OCI-M2 (cell line): ENCODE measurements around the gene EFNA3.
A peak's percentile ranks its signal among the peaks of the same experiment; 100 is the strongest.

Source experiments
- DNase-seq: peaks from one replicate; lab custom pipeline; 2025; ENCODE audit not compliant: unreplicated experiment; lab: John Stamatoyannopoulos, UW

EFNA3 gene

DNA sequence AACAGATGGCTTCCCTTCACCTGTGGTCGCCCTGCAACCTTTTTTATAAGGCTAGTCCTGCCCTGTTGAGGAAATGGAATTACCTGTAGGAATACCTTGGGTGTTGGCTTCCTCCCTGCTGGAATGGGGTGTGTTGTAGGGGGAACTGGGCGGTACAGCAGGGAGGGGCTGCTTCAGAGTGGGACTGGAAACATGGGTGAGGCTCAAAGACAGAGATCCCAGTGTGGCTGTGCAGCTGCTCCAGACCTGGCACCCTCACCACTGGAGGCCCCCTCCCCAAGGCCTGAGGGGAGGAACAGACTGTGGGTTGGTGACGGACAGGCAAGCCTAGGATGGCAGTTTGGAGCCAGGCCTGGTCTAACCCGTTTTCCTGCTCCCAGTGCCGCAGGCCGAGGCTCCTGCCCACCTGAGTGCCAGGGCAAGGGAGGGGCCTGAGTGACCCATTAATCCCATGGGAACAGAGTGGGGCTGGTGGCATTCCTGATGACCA lies 4.5 kb downstream of the EFNA3 start:
- DNase-seq = no peak

DNA sequence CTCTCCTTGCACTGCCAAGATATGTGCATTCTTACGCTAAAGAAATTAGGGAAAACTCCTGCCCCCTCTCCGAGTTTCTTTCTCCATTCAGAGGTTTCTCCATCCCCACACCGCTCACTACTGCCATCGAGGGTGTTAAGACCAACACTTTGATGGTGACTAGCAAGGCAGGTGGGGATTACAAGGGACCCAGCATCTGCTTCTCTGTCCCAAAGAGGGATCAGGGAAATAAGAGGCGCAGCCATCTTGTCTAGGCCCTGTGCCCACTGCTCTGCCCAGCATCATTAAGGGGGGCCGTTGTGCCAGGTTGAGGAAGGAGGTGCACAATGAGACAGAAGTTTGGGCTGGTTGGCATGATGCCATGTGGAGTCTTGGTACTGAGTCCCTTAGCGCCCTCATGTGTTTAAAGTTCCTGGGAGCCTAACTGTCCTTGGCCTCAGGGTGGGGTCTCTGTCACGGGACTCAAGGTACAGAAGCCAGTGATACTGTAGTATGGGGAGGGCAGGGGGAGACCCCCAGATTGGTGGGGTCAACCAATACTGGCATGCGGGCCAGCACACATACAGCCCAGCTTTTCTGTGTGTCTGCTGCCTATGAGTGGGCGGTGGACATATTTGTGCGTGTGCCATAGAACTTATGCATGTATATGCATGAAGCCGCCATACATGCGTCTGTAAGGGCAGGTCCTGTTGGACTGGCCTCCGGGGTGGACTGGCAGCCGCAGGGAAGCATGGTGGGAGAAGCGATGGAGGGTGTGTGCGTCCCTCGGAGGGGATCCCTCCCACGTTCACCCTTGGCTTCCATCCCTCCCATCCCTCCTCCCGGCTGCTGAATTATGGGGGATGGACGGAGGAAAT lies 5.5 kb downstream of the EFNA3 start:
- DNase-seq = no peak

- DNase-seq = peak; percentile 76
These were observed 6.3 kb downstream of the EFNA3 start for GRCh38 chr1:155084722-155085503.

- DNase-seq = no peak
These were observed 7.0 kb downstream of the EFNA3 start for GRCh38 chr1:155085504-155086127.

GRCh38 chr1:155086128-155086741 lies 7.6 kb downstream of the EFNA3 start:
- peak; percentile 39 for DNase-seq

GRCh38 chr1:155086856-155087535 lies 8.4 kb downstream of the EFNA3 start:
- DNase-seq = no peak

DNA sequence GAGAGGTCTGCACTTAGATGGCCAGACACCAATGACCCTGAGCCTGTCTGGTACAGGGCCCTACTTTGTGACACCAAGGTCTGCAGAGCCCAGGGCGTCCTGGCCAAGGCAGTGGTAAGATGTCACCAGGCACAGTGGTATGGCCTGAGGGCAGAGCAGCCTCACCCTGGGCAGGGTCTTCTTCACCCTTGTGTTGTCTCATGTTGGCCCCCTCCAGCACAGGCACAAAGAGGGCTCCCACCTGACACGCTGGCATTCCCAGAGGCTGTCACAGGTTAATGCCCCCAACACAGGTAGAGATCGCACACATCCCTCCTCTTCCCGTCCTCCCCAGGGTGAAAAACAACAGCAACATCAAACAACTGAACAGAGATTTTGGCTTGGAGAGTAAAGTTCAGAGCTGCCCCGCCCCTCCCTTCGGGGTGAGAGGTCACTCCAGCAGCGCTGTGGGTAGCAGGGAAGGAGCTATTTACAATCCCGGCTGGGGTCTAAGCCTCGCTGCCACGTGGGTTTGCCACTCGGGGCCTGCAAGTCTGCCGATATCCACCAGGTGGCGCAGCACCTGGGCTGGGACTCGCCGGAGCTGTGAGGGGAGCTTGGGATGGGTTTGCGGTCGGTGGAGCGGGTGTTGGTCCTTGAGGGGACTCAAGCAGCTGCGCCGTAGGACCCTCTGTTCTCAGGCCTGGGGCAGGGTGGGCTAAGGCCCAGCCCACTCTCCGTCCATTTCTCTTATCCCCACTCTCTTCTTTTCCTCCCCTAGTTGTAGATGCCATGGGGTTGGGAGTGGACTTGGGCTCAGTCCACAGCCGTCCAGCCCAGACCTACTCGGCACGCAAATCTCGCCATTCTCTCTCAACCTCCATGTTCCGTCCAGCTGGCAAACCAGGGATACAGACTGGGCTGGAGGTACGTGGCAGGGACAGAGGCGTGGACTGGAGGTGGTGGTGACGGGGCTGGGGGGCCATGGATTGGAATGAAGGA lies 12.7 kb downstream of the EFNA3 start:
- peak; percentile 22 for DNase-seq

DNA sequence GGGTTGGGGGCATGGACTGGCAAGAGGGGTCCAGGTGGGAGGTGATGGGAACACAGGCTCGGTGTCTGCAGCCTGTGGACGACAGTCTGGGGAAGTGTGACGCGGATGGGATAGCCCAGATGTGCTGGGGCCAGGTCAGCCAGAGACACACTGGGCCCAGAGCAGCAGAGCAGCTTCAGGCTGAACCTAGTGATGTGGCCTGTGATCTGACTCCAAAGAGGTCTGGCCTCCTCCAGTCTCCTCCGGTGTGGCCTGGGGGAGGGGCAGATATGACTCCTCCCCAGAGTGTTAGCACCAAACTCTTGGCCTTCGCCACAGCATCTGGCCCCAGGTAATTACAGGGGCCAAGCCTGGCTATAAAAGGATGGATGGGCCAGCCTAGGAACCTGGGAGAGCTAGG lies 13.5 kb downstream of the EFNA3 start:
- no peak for DNase-seq

- no peak for DNase-seq
These were observed 14.0 kb downstream of the EFNA3 start for GRCh38 chr1:155092641-155093040.

GRCh38 chr1:155093911-155094621 lies 15.4 kb downstream of the EFNA3 start:
- DNase-seq = no peak

- DNase-seq = no peak
These were observed 15.9 kb downstream of the EFNA3 start for GRCh38 chr1:155094622-155094948.

DNA sequence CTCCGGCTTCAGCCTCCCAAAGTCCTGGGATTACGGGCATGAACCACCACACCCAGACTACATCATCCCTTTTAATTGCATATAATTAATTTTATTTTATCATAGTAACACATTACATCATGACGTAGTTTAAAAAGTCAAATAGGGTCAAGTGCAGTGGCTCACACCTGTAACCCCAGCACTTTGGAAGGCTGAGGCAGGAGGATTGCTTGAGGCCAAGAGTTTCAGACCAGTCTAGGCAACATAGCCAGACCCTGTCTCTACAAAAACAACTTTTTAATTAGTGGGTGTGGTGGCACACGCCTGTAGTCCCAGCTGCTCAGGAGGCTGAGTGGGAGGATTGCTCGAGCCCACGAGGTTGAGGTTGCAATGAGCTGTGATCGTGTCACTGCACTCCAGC lies 20.7 kb downstream of the EFNA3 start:
- no peak for DNase-seq

GRCh38 chr1:155103325-155103724 lies 24.7 kb downstream of the EFNA3 start:
- DNase-seq = no peak

DNA sequence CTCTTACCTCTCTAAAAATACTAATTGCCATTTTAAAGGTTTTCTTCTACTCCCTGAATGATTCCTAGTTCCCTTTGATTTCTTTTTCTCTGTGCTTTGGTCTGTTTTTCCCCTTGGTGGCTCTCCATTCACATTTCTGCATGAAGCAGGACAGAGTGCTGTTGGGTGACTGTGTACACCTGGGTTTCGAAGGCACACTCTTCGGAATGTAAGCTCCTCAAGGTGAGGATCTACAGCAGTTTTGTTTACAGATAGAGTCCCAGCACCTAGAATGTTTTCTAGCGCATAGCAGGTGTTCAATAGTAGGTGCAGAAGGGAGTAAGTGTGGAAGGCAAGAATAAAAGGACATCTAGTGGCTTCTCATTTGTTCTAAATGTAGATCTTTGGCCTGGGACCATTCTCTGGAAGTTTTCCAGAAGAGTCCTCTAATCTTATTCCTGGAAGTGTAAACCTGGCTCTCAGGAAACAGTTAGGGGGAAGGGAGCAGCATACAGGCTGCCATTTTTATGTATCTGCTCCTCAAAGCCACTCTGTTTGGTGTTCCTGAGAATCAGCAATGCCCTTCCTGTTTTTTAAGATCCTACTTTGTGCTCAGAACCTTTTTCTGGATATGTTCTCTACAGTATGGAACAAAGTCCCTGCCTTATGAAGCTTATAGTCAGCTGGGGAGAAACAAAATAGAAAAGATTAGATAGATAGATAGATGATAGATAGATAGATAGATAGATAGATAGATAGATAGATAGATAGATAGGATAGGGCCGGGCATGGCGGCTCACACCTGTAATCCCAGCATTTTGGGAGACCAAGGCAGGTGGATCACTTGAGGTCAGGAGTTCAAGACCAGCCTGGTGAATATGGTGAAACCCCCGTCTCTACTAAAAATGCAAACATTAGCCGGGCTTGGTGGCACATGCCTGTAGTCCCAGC lies 26.2 kb downstream of the EFNA3 start:
- no peak for DNase-seq

- no peak for DNase-seq
These were observed 27.0 kb downstream of the EFNA3 start for GRCh38 chr1:155105604-155106011.

DNA sequence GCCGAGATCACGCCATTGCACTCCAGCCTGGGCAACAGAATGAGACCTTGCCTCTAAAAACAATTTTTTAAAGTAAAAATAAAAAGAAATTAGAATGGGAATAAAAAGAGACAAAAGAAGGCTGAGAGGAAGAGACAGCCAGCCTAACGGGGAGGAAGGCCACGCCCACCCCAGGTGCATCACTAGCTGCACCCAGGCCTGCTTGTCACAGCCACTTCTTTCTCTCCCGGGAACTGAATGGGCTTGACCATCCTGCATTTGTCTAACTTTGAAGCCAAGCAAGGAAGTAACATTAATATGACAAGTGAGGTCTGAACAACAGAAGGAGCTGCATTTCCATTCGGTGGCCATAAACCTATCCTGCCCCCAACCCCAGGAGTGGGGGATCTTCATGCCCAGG lies 28.2 kb downstream of the EFNA3 start:
- no peak for DNase-seq

- DNase-seq = no peak
These were observed 28.9 kb downstream of the EFNA3 start for GRCh38 chr1:155107309-155108264.
